Measurements from ENCODE around the gene IP6K2.

- peak; percentile 78 to 83 (median 82) for TF ChIP-seq CTCF (IDR thresholded peaks at IDR 0.05)
- no peak for TF ChIP-seq POLR2A (IDR thresholded peaks at IDR 0.05)
These were observed 23.2 kb upstream of the IP6K2 start for GRCh38 chr3:48739955-48740823.
